Natural killer cell treated with Interleukin-12 subunit alpha and Interleukin-12 subunit beta and Interleukin-15 and Interleukin-18, amount 100 ng/mL, for 72 hours (primary cell): ENCODE results near the gene AP4B1. TPM values are rescaled to one million over a fixed set of nuclear protein-coding genes. Genes with fewer than 3 reads are reported as not detected.

Experiments
- ATAC-seq, 2 donors: fragments of 150-1000 bp; cut with Tn5 transposase in 1 of 2; sonication (Bioruptor Pico), chemical (Tn5 transposase) in 1 of 2; 2 replicates each; pipeline ENCODE4 v1.10.0; 2021
- DNase-seq: peaks from one replicate; pipeline ENCODE4 v3.0.0; 2022; ENCODE audit warnings: low spot score
- H3K27ac Mint-ChIP-seq, 2 donors: 1 replicate in 1 of 2; 2 replicates in 1 of 2; pipeline ENCODE4 v1.8.0; 2022; ENCODE audit warnings: mixed read lengths in 2 of 2, mild to moderate bottlenecking in 1 of 2, moderate library complexity in 1 of 2
- H3K27me3 Mint-ChIP-seq, 2 donors: 1 replicate in 1 of 2; 2 replicates in 1 of 2; pipeline ENCODE4 v1.8.0; 2022; ENCODE audit warnings: mixed read lengths in 2 of 2
- H3K36me3 Mint-ChIP-seq: one replicate; pipeline ENCODE4 v1.8.0; 2022; ENCODE audit warnings: mixed read lengths
- H3K4me1 Mint-ChIP-seq, 2 donors: 1 replicate in 1 of 2; 2 replicates in 1 of 2; pipeline ENCODE4 v1.8.0; 2022; ENCODE audit warnings: low read depth in 2 of 2, mixed read lengths in 2 of 2, mild to moderate bottlenecking in 1 of 2
- H3K4me3 Mint-ChIP-seq: one replicate; pipeline ENCODE4 v1.8.0; 2022; ENCODE audit warnings: mixed read lengths
- H3K9me3 Mint-ChIP-seq: 2 replicates; pipeline ENCODE4 v1.8.0; 2022; ENCODE audit warnings: mixed read lengths
- total RNA-seq, 2 donors: library from RNA; stranded (reverse); gene quantifications; one replicate each; pipeline ENCODE4 v1.2.3, GENCODE V29; 2022

Gene AP4B1
- total RNA-seq, 2 donors from 2014 or later, result 40.4 to 76.0 TPM

- H3K36me3 Mint-ChIP-seq, result peaks cover 34% of the 10 kb centered on the region
- ATAC-seq, result peak; percentile 89 to 90
Measured at GRCh38 chr1:113940365-113941244, 36.0 kb upstream of the AP4B1 start.

DNA sequence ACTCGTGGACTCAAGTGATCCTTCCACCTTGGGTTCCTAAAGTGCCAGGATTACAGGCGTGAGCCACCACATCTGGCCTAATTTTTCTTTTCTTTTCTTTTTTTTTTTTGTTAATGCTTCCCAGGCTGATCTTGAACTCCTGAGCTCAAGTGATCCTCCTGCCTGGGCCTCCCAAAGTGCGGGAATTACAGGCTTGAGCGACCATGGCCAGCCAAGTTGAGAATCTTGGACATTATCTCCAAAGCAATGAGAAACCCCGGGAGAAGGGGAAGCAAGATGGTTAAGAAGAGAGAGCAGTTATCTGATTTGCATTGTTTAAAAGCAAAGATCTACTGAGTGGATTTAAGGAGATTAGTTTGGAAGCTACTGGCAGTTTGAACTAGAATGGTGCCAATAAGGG, 33.6 kb upstream of the AP4B1 start:
- ATAC-seq, result no peak

More at GRCh38 chr1:113940365-113941244, 36.0 kb upstream of the AP4B1 start:
- DNase-seq, result peak; percentile 87
- Mint-ChIP-seq H3K27ac (peak overlapping the region; percentile 90 to 94), H3K4me1 (peaks cover 60 to 71% of the 10 kb centered on the region in 2 donors), H3K4me3 (peak overlapping the region; percentile 82), H3K9me3 (no peaks in the 10 kb centered on the region), H3K27me3 (no peaks in the 10 kb centered on the region)

DNA sequence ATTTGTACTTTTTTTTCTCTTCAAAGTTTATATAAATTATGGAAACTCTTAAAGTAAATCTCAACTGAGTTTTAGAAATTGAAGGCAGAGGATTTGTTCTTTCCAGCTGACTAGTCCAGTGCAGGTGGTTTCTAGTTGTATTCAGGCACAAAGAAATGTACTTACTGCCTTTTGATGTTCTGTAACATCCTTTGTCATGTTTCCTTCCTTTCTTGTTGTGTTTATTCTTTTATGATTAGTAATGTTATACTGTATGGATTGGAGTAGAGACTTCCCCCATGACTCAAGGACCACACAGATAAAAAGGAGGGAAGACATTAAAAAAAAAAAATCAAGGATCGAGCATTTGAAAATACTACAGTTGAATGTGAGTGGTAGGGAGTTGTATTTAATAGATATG, 32.5 kb upstream of the AP4B1 start:
- Mint-ChIP-seq H3K36me3 (peaks cover 31% of the 10 kb centered on the region), H3K27me3 (no peaks in the 10 kb centered on the region), H3K4me3 (peak overlapping the region; percentile 82), H3K4me1 (peaks cover 67 to 81% of the 10 kb centered on the region in 2 donors), H3K9me3 (no peaks in the 10 kb centered on the region), H3K27ac (peak overlapping the region; percentile 90 to 94)
- DNase-seq (no peak), ATAC-seq (no peak)

More for the DNA sequence above, 33.6 kb upstream of the AP4B1 start:
- Mint-ChIP-seq H3K4me3 (peak overlapping the region; percentile 82), H3K9me3 (no peaks in the 10 kb centered on the region), H3K27me3 (no peaks in the 10 kb centered on the region), H3K27ac (peak overlapping the region; percentile 90 to 94), H3K4me1 (peaks cover 65 to 76% of the 10 kb centered on the region in 2 donors), H3K36me3 (peaks cover 27% of the 10 kb centered on the region)
- DNase-seq, result no peak

- Mint-ChIP-seq H3K9me3 (no peaks in the 10 kb centered on the region), H3K27me3 (no peaks in the 10 kb centered on the region), H3K4me1 (peaks cover 74 to 87% of the 10 kb centered on the region in 2 donors), H3K36me3 (peaks cover 28% of the 10 kb centered on the region), H3K4me3 (peak overlapping the region; percentile 60), H3K27ac (peak overlapping the region; percentile 90 to 94)
- ATAC-seq, result peak; percentile 54 to 72
- no peak for DNase-seq
Measured at GRCh38 chr1:113935970-113936369, 31.4 kb upstream of the AP4B1 start.

DNA sequence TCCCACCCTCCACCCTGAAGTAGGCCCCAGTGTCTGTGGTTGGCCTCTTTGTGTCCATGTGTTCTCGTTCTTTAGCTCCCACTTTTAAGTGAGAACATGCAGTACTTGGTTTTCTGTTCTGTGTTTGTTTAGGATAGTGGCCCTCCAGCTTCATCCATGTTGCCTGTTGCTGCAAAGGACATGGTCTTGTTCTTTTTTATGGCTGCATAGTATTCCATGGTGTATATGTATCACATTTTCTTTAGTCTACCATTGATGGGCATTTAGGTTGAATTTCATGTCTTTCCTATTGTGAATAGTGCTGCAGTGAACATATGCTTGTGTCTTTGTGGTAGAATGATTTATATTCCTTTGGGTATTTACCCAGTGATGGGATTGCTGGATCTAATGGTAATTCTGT, 30.6 kb upstream of the AP4B1 start:
- H3K4me3 Mint-ChIP-seq, result peak overlapping the region; percentile 60
- H3K4me1 Mint-ChIP-seq, result peaks cover 74 to 87% of the 10 kb centered on the region in 2 donors
- H3K27ac Mint-ChIP-seq, result peak overlapping the region; percentile 90 to 94
- ATAC-seq (no peak), DNase-seq (no peak)
- no peaks in the 10 kb centered on the region for H3K27me3 Mint-ChIP-seq
- peaks cover 22% of the 10 kb centered on the region for H3K36me3 Mint-ChIP-seq
- H3K9me3 Mint-ChIP-seq, result no peaks in the 10 kb centered on the region

DNA sequence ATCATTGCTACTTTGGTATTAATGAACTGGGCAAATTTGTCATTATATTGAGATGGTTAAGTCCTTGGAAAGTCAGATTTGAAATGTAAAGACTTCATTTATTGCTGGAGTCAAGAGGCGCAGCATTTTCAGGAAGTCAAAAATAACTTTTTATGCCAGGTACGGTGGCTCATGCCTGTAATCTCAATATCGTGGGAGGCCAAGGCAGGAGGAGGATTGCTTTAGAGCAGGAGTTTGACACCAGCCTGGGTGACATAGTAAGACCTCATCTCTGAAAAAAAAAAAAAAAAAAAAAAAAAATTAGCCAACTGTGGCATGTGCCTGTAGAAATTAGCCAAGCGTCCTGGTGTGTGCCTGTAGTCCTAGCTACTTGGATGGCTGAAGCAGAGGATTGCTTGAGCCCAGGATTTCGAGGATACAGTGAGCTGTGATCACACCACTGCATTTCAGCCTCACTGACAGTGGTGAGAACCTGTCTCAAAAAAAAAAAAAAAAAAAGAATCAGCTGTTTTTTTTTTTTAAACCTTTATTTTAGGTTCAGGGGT, 30.0 kb upstream of the AP4B1 start:
- Mint-ChIP-seq H3K27me3 (no peaks in the 10 kb centered on the region), H3K27ac (peak overlapping the region; percentile 82 to 97), H3K36me3 (peaks cover 22% of the 10 kb centered on the region), H3K9me3 (no peaks in the 10 kb centered on the region), H3K4me3 (peak overlapping the region; percentile 95), H3K4me1 (peaks cover 71 to 83% of the 10 kb centered on the region in 2 donors)
- no peak for ATAC-seq
- no peak for DNase-seq

DNA sequence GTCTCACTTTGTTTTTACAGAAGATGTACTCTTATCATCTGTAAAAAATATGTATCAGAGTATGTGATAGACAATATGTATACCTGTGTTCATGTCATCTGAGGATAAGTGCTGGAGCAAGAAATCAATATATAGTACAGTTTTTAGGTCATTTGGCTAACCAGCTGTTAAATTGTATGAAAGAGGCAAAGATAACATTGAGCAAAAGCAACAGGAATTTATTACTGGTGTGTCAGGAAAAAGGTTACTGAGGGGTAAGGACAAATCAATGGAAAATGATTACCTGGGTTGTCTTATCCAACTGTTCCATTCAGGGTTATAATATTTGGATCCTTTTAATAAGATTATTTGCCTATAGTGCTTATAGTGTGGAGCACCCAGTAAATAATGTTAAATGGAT, 29.4 kb upstream of the AP4B1 start:
- H3K4me3 Mint-ChIP-seq, result peak overlapping the region; percentile 95
- no peak for DNase-seq
- no peaks in the 10 kb centered on the region for H3K27me3 Mint-ChIP-seq

DNA sequence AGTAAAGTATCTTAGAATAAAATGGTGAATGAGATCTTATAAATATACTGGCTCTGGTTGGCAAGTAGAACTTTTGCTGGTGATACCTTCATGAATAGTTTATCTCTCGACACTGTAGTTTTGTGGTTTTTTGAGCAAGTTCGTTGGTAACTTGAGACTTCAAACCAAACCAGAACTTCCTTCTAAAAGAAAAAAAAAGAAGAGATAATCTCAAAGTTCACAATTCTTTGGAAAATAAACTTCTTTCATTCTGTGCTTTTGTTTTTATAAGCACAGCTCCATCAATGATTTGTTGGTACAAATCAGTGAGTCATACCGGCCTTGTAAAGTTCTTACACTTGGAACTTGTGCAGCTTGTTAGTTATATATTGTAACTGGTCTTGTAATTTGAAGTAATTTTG, 26.9 kb upstream of the AP4B1 start:
- ATAC-seq, result no peak
- peaks cover 14% of the 10 kb centered on the region for H3K36me3 Mint-ChIP-seq
- H3K27me3 Mint-ChIP-seq, result no peaks in the 10 kb centered on the region
- H3K9me3 Mint-ChIP-seq, result no peaks in the 10 kb centered on the region
- H3K4me3 Mint-ChIP-seq, result peak overlapping the region; percentile 95
- no peak for DNase-seq
- H3K4me1 Mint-ChIP-seq, result peaks cover 66 to 69% of the 10 kb centered on the region in 2 donors
- peak overlapping the region; percentile 82 to 97 for H3K27ac Mint-ChIP-seq

More for the DNA sequence above, 29.4 kb upstream of the AP4B1 start:
- Mint-ChIP-seq H3K4me1 (peaks cover 66 to 78% of the 10 kb centered on the region in 2 donors), H3K9me3 (no peaks in the 10 kb centered on the region), H3K36me3 (peaks cover 22% of the 10 kb centered on the region), H3K27ac (peak overlapping the region; percentile 82 to 97)
- ATAC-seq, result no peak

- peaks cover 14% of the 10 kb centered on the region for H3K36me3 Mint-ChIP-seq
- H3K4me1 Mint-ChIP-seq, result peaks cover 63% of the 10 kb centered on the region in 2 donors
- ATAC-seq (peak; percentile 72 to 77), DNase-seq (peak; percentile 82)
- peak overlapping the region; percentile 82 to 97 for H3K27ac Mint-ChIP-seq
- peak overlapping the region; percentile 95 for H3K4me3 Mint-ChIP-seq
- no peaks in the 10 kb centered on the region for H3K27me3 Mint-ChIP-seq
- no peaks in the 10 kb centered on the region for H3K9me3 Mint-ChIP-seq
Measured at GRCh38 chr1:113930499-113931161, 26.0 kb upstream of the AP4B1 start.

- H3K27ac Mint-ChIP-seq, result peak overlapping the region; percentile 82 to 98
- no peaks in the 10 kb centered on the region for H3K9me3 Mint-ChIP-seq
- no peaks in the 10 kb centered on the region for H3K27me3 Mint-ChIP-seq
- H3K36me3 Mint-ChIP-seq, result peaks cover 14% of the 10 kb centered on the region
- peak overlapping the region; percentile 95 for H3K4me3 Mint-ChIP-seq
- ATAC-seq, result peak; percentile 57 to 74
- DNase-seq, result peak; percentile 87
- peaks cover 57 to 58% of the 10 kb centered on the region in 2 donors for H3K4me1 Mint-ChIP-seq
Measured at GRCh38 chr1:113929750-113930498, 25.3 kb upstream of the AP4B1 start.

GRCh38 chr1:113928941-113929749, 24.5 kb upstream of the AP4B1 start, which contains the start of gene HIPK1:
TSS of gene HIPK1 (plus strand) at chr1:113929324.
- Mint-ChIP-seq H3K27me3 (no peaks in the 10 kb centered on the region), H3K4me1 (peaks cover 53 to 54% of the 10 kb centered on the region in 2 donors), H3K9me3 (no peaks in the 10 kb centered on the region), H3K36me3 (peaks cover 14% of the 10 kb centered on the region), H3K4me3 (peak within 1 kb of the TSS; percentile 95), H3K27ac (peak within 1 kb of the TSS; percentile 82 to 98)
- DNase-seq (peak; percentile 94), ATAC-seq (peak; percentile 88 to 89)

GRCh38 chr1:113928187-113928930, 23.8 kb upstream of the AP4B1 start:
- ATAC-seq (no peak), DNase-seq (no peak)
- Mint-ChIP-seq H3K4me3 (peak overlapping the region; percentile 92), H3K4me1 (peaks cover 45 to 46% of the 10 kb centered on the region in 2 donors), H3K27ac (peak overlapping the region; percentile 82 to 98), H3K9me3 (no peaks in the 10 kb centered on the region), H3K27me3 (no peaks in the 10 kb centered on the region), H3K36me3 (peaks cover 8% of the 10 kb centered on the region)
